Mesenchymal stem cell (in vitro differentiated cells and primary cell): ENCODE measurements around the gene XKRX. TPM values are rescaled to one million over a fixed set of nuclear protein-coding genes. Genes with fewer than 3 reads are reported as not detected.

ENCODE experiments used
- DNase-seq: peaks from one replicate; pipeline ENCODE4 v3.0.0-alpha.2; 2013
- H2AFZ ChIP-seq: one replicate; pipeline ENCODE4 v1.6.1; 2013; ENCODE audit warnings: low read depth, mild to moderate bottlenecking, control low read depth, inconsistent platforms, low read length, moderate library complexity
- H2AK5ac ChIP-seq: 2 replicates; pipeline ENCODE4 v1.6.1; 2013; ENCODE audit warnings: low read length, moderate library complexity, mild to moderate bottlenecking, inconsistent platforms; ENCODE audit not compliant: severe bottlenecking
- H2BK120ac ChIP-seq: one replicate; pipeline ENCODE4 v1.6.1; 2013; ENCODE audit warnings: low read depth, mild to moderate bottlenecking, inconsistent platforms, low read length, moderate library complexity
- H2BK12ac ChIP-seq, 2 experiments: one replicate each; pipeline ENCODE4 v1.6.1; 2013; ENCODE audit warnings: inconsistent platforms in 2 of 2, low read length in 2 of 2, mild to moderate bottlenecking in 2 of 2, moderate library complexity in 2 of 2, control low read depth in 1 of 2
- H2BK15ac ChIP-seq: one replicate; pipeline ENCODE4 v1.6.1; 2013; ENCODE audit warnings: mild to moderate bottlenecking, low read depth, inconsistent platforms; ENCODE audit not compliant: poor library complexity, severe bottlenecking
- H2BK5ac ChIP-seq: 2 replicates; pipeline ENCODE4 v1.6.1; 2013; ENCODE audit warnings: low read depth, mild to moderate bottlenecking, low read length, control low read depth, inconsistent platforms; ENCODE audit not compliant: poor library complexity, severe bottlenecking
- H3K14ac ChIP-seq, 2 experiments: one replicate each; pipeline ENCODE4 v1.6.1; 2013; ENCODE audit warnings: inconsistent platforms in 2 of 2, low read length in 2 of 2, control low read depth in 1 of 2, mild to moderate bottlenecking in 1 of 2, moderate library complexity in 1 of 2
- H3K18ac ChIP-seq, 2 experiments: one replicate each; pipeline ENCODE4 v1.6.1; 2013; ENCODE audit warnings: inconsistent platforms in 2 of 2, low read length in 2 of 2, control low read depth in 1 of 2, low read depth in 1 of 2, mild to moderate bottlenecking in 1 of 2
- H3K23ac ChIP-seq, 2 experiments: one replicate each; pipeline ENCODE4 v1.6.1; 2013; ENCODE audit warnings: inconsistent platforms in 2 of 2, low read length in 2 of 2, mild to moderate bottlenecking in 2 of 2, moderate library complexity in 2 of 2, control low read depth in 1 of 2
- H3K27ac ChIP-seq: 2 replicates; pipeline ENCODE4 v1.5.1; 2013; ENCODE audit warnings: mild to moderate bottlenecking, moderate library complexity, low read length, control low read depth, inconsistent platforms; ENCODE audit not compliant: poor library complexity, severe bottlenecking
- H3K27me3 ChIP-seq, 2 experiments: 2 replicates each; pipeline versions ENCODE4 v1.6.1 to v1.7.0; 2013; ENCODE audit warnings: low read length in 2 of 2, mild to moderate bottlenecking in 2 of 2, moderate library complexity in 2 of 2, control low read depth in 1 of 2, inconsistent platforms in 1 of 2; ENCODE audit not compliant: control insufficient read depth in 1 of 2, insufficient read depth in 1 of 2
- H3K36me3 ChIP-seq, 2 experiments: 2 replicates each; pipeline versions ENCODE4 v1.6.1 to v1.7.0; 2013; ENCODE audit warnings: low read length in 2 of 2, control low read depth in 1 of 2, inconsistent platforms in 1 of 2, low read depth in 1 of 2, mild to moderate bottlenecking in 1 of 2; ENCODE audit not compliant: insufficient read depth in 2 of 2, control insufficient read depth in 1 of 2
- H3K4ac ChIP-seq, 2 experiments: one replicate each; pipeline ENCODE4 v1.6.1; 2013; ENCODE audit warnings: inconsistent platforms in 2 of 2, low read length in 2 of 2, mild to moderate bottlenecking in 2 of 2, moderate library complexity in 2 of 2, control low read depth in 1 of 2, low read depth in 1 of 2
- H3K4me1 ChIP-seq: 2 replicates; pipeline ENCODE4 v1.6.1; 2013; ENCODE audit warnings: low read depth, low read length, control low read depth; ENCODE audit not compliant: control insufficient read depth, insufficient read depth
- H3K4me2 ChIP-seq: 2 replicates; pipeline ENCODE4 v1.6.1; 2013; ENCODE audit warnings: low read length, mild to moderate bottlenecking, inconsistent platforms; ENCODE audit not compliant: poor library complexity, severe bottlenecking
- H3K4me3 ChIP-seq, 2 experiments: 2 replicates each; pipeline versions ENCODE4 v1.5.1 to v1.7.0; 2013; ENCODE audit warnings: low read length in 2 of 2, mild to moderate bottlenecking in 2 of 2, control low read depth in 1 of 2, low read depth in 1 of 2; ENCODE audit not compliant: insufficient read depth in 1 of 2
- H3K79me1 ChIP-seq: replicated peaks from 2 replicates; pipeline ENCODE4 v1.6.1; 2013; ENCODE audit warnings: mild to moderate bottlenecking, control low read depth, low read length, inconsistent platforms; ENCODE audit not compliant: poor library complexity, severe bottlenecking
- H3K9ac ChIP-seq: 2 replicates; pipeline ENCODE4 v1.7.0; 2013; ENCODE audit warnings: mild to moderate bottlenecking, low read length, moderate library complexity
- H3K9me3 ChIP-seq: 2 replicates; pipeline ENCODE4 v1.7.0; 2013; ENCODE audit warnings: mild to moderate bottlenecking, low read length; ENCODE audit not compliant: control insufficient read depth
- H4K8ac ChIP-seq: one replicate; pipeline ENCODE4 v1.6.1; 2013; ENCODE audit warnings: inconsistent platforms, mild to moderate bottlenecking, low read length, moderate library complexity
- H4K91ac ChIP-seq: one replicate; pipeline ENCODE4 v1.6.1; 2013; ENCODE audit warnings: mild to moderate bottlenecking, low read length, inconsistent platforms
- WGBS: methylation state at CpG from one replicate; pipeline ENCODE4 v1.1.7; 2013; ENCODE audit warnings: mixed read lengths; 5-methylcytosine and 5-hydroxymethylcytosine counted together
- polyA plus RNA-seq, 2 experiments: library from polyadenylated mRNA; stranded (reverse); fragments of 200-250 nt; gene quantifications; one replicate each; pipeline ENCODE4 v1.2.3, GENCODE V29; 2013

The XKRX gene
- 0.10 TPM for polyA plus RNA-seq (2013, experiment 1 of 2)
- polyA plus RNA-seq (2013, experiment 2 of 2): 0.05 TPM

DNA sequence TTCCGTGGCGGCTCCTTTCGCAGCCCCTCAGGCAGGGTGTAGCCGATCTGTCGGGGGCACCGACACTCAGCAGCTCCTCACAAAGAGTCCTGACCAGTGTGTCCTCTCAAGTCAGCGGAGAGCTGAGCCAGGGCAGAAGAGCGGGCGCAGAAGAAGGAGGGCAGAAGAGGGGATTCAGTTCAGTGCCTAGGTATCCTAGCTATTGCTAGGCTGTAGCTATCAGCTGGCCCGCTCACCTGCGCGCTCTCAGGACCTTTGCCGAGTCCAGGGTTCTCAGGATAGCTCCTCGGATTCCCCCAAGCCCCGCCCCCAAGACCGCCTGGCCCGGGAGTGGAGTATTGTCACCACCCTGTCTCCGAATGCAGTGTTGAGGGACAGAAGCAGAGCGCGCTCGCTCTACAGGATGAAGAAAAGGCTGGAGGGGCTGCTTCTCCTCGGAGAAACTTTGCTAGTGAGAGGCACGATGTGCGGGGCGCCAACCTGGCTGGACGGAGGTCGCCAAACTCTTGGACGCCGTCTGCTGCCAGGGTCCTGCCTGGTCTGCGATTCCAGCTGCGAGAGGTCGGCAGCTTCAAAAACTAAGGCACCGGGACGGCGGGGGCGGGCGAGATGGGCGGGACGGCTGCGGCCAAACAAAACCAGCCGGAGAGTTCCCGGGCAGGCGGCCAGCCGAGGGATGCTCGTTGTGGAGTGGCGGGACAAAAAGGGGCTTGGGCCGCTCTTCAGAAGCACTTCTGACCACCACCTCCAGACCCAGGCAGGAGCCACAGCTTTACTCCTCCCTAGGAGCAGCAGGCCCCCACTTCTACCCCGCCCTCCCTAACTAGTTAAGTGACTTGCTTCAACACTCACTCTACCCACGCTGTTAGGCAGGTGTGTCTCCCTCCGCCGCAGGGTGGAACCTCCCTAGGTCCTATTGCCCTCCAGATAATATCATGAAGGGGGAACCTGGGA lies at the start of gene XKRX:
Gene XKRX (minus strand): TSS at position 258 of the 954 bp plus-strand sequence. CDS start 613 bp downstream, outside the sequence.
- H4K8ac ChIP-seq: no peak within 1 kb of the TSS
- H3K23ac ChIP-seq: no peak within 1 kb of the TSS
- no peak within 1 kb of the TSS for H2BK5ac ChIP-seq
- no peak within 1 kb of the TSS for H2BK15ac ChIP-seq
- no peaks in the 10 kb centered on the region for H3K36me3 ChIP-seq
- H2BK12ac ChIP-seq: no peak within 1 kb of the TSS
- no peak within 1 kb of the TSS for H2BK120ac ChIP-seq
- no peak within 1 kb of the TSS for H3K4ac ChIP-seq
- H3K4me3 ChIP-seq: peak within 1 kb of the TSS; percentile 55 to 72
- H3K9me3 ChIP-seq: peaks cover 14% of the 10 kb centered on the region
- H2AFZ ChIP-seq: no peak within 1 kb of the TSS
- no peak within 1 kb of the TSS for H3K27ac ChIP-seq
- H3K4me1 ChIP-seq: peaks cover 8% of the 10 kb centered on the region
- no peak within 1 kb of the TSS for H3K18ac ChIP-seq
- H3K9ac ChIP-seq: no peak within 1 kb of the TSS
- DNase-seq: no peak
- H2AK5ac ChIP-seq: no peak within 1 kb of the TSS
- WGBS: under 1% methylated on average over 26 of the region's 51 CpGs
- H3K79me1 ChIP-seq: no peaks in the 10 kb centered on the region
- H3K4me2 ChIP-seq: peak within 1 kb of the TSS; percentile 81
- H4K91ac ChIP-seq: no peak within 1 kb of the TSS
- no peak within 1 kb of the TSS for H3K14ac ChIP-seq
- H3K27me3 ChIP-seq: peaks cover 8 to 35% of the 10 kb centered on the region in 2 experiments

DNA sequence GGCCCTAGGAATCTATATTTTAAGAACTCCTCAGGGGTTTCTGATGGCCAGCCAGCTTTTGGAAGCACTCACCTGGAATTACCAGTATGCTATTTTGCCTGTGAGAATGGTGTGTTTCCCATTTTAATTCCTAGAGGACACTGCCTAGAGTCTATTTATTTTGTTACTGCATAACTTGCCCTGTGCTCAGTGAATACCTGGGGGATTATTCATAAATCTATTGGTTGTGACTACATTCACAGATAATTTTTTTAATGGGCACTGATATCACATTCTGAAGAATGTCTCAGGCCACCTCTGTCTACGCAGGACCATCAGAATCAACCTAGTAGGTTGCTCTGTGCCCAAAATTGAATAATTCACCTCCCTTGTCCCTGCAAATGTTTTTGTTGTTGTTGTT lies 47.5 kb upstream of the XKRX start:
- no peaks in the 10 kb centered on the region for H3K36me3 ChIP-seq
- no peak overlapping the region for H2BK5ac ChIP-seq
- H3K27me3 ChIP-seq: no peaks in the 10 kb centered on the region
- H3K79me1 ChIP-seq: no peaks in the 10 kb centered on the region
- H3K9ac ChIP-seq: no peak overlapping the region
- no CpG with 5 or more reads among the region's 1 CpG for WGBS
- no peak overlapping the region for H2AFZ ChIP-seq
- no peak overlapping the region for H3K4ac ChIP-seq
- H3K18ac ChIP-seq: no peak overlapping the region
- no peak overlapping the region for H3K4me2 ChIP-seq
- H2BK12ac ChIP-seq: no peak overlapping the region
- H3K9me3 ChIP-seq: no peaks in the 10 kb centered on the region
- peaks cover 8% of the 10 kb centered on the region for H3K4me1 ChIP-seq
- no peak overlapping the region for H4K91ac ChIP-seq
- no peak overlapping the region for H4K8ac ChIP-seq
- H3K23ac ChIP-seq: no peak overlapping the region
- H3K27ac ChIP-seq: no peak overlapping the region
- no peak overlapping the region for H3K4me3 ChIP-seq
- no peak overlapping the region for H3K14ac ChIP-seq
- no peak overlapping the region for H2BK120ac ChIP-seq
- H2AK5ac ChIP-seq: no peak overlapping the region
- H2BK15ac ChIP-seq: no peak overlapping the region
- DNase-seq: no peak

DNA sequence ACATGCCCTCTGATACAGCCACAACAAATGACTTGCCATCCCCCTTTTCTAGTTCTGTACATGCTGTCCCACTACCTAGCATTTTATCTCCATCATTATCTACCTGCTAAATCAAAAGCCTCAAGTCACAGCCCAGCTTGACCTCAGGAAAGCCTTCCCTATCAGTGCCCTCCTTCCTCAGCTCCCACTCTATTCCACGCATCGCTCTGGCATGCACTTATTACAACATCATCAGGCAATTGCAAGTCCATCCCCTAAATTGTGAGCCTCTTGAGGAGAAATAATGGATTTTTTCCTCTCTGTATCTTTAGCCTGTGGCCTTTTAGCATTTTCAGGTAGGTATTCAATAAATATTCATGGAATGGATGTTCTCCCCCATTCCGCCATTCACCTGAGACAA lies 46.5 kb upstream of the XKRX start:
- H2BK15ac ChIP-seq: no peak overlapping the region
- no peak overlapping the region for H2BK120ac ChIP-seq
- no peaks in the 10 kb centered on the region for H3K79me1 ChIP-seq
- H4K8ac ChIP-seq: no peak overlapping the region
- no peak overlapping the region for H4K91ac ChIP-seq
- H2AK5ac ChIP-seq: no peak overlapping the region
- no peak overlapping the region for H3K9ac ChIP-seq
- WGBS: 100% methylated on average over 1 of the region's 3 CpGs
- no peaks in the 10 kb centered on the region for H3K36me3 ChIP-seq
- no peaks in the 10 kb centered on the region for H3K27me3 ChIP-seq
- no peak overlapping the region for H2AFZ ChIP-seq
- no peak overlapping the region for H2BK12ac ChIP-seq
- H3K4me2 ChIP-seq: no peak overlapping the region
- no peak overlapping the region for H3K23ac ChIP-seq
- H3K18ac ChIP-seq: no peak overlapping the region
- no peak for DNase-seq
- H3K4me1 ChIP-seq: no peaks in the 10 kb centered on the region
- no peak overlapping the region for H3K4me3 ChIP-seq
- H3K14ac ChIP-seq: no peak overlapping the region
- no peak overlapping the region for H3K4ac ChIP-seq
- H3K9me3 ChIP-seq: no peaks in the 10 kb centered on the region
- H2BK5ac ChIP-seq: no peak overlapping the region
- no peak overlapping the region for H3K27ac ChIP-seq

DNA sequence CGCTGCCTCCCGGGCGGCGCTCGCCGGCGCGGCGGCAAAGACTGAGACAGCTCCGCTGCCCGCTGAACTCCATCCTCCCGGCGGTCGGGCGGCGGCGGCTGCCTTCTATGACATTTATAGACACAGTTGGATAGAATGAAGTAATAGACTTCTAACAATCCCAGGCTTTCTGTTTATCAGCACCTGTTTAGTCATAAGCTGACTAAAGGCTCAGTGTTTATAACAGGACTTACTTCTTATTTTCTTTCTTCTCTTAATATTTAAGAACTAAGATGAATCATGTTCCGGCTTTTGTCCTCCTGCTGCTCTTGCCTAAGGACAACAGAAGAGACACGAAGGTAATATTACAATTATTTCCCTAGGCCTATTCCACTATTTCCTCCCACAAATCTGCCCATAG lies 44.7 kb upstream of the XKRX start:
- Histone ChIP-seq H3K23ac (no peak overlapping the region), H3K4me1 (no peaks in the 10 kb centered on the region), H2BK15ac (no peak overlapping the region), H2BK12ac (no peak overlapping the region), H3K79me1 (no peaks in the 10 kb centered on the region), H2BK120ac (no peak overlapping the region), H3K9me3 (no peaks in the 10 kb centered on the region), H2AK5ac (no peak overlapping the region), H2AFZ (no peak overlapping the region), H3K27ac (no peak overlapping the region), H3K4me2 (no peak overlapping the region), H3K18ac (no peak overlapping the region), H2BK5ac (no peak overlapping the region), H4K8ac (no peak overlapping the region), H3K36me3 (no peaks in the 10 kb centered on the region), H4K91ac (no peak overlapping the region), H3K27me3 (no peaks in the 10 kb centered on the region), H3K4me3 (no peak overlapping the region), H3K14ac (no peak overlapping the region), H3K4ac (no peak overlapping the region), H3K9ac (no peak overlapping the region)
- DNase-seq: peak; percentile 52
- no CpG with 5 or more reads among the region's 19 CpGs for WGBS
